OCI-LY1 (cell line): ENCODE data around the gene KCNH1.

ENCODE experiments used
- H2AFZ ChIP-seq: fragments of 200-600 bp; sonication (generic), shearing (Covaris generic); 2 replicates; pipeline ENCODE4 v1.6.0; 2014; ENCODE audit warnings: antibody characterized with exemption, mild to moderate bottlenecking, low read length
- H3F3A ChIP-seq: fragments of 200-600 bp; sonication (generic), shearing (Covaris generic); 2 replicates; pipeline ENCODE4 v1.6.0; 2014; ENCODE audit warnings: mild to moderate bottlenecking, antibody characterized with exemption, low read length, moderate library complexity; ENCODE audit not compliant: insufficient read depth
- H3K27ac ChIP-seq: fragments of 200-600 bp; sonication (generic); 2 replicates; pipeline ENCODE4 v1.5.1; 2014; ENCODE audit warnings: low read length, mixed run types, mild to moderate bottlenecking, low read depth; ENCODE audit not compliant: poor library complexity, severe bottlenecking
- H3K27me3 ChIP-seq: fragments of 200-600 bp; sonication (generic); 2 replicates; pipeline ENCODE4 v1.6.0; 2014; ENCODE audit warnings: antibody characterized with exemption, mild to moderate bottlenecking, low read length, moderate library complexity; ENCODE audit not compliant: insufficient read depth
- H3K36me3 ChIP-seq: fragments of 200-600 bp; sonication (generic); 2 replicates; pipeline ENCODE4 v1.6.1; 2014; ENCODE audit warnings: mild to moderate bottlenecking, antibody characterized with exemption, low read length, moderate library complexity, mixed read lengths; ENCODE audit not compliant: insufficient read depth
- H3K4me1 ChIP-seq: fragments of 200-600 bp; sonication (generic); 2 replicates; pipeline ENCODE4 v1.5.1; 2014; ENCODE audit warnings: mild to moderate bottlenecking, low read length, moderate library complexity; ENCODE audit not compliant: insufficient read depth, severe bottlenecking
- H3K4me2 ChIP-seq: fragments of 200-600 bp; sonication (generic), shearing (Covaris generic); 2 replicates; pipeline ENCODE4 v1.6.1; 2014; ENCODE audit warnings: low read length
- H3K4me3 ChIP-seq: fragments of 200-600 bp; sonication (generic); 2 replicates; pipeline ENCODE4 v1.5.1; 2014; ENCODE audit warnings: low read length, low read depth, mild to moderate bottlenecking, mixed read lengths; ENCODE audit not compliant: poor library complexity, severe bottlenecking
- H3K79me2 ChIP-seq: fragments of 200-600 bp; shearing (Covaris generic); 2 replicates; pipeline ENCODE4 v1.6.1; 2016; ENCODE audit warnings: mixed run types, low read length, mixed read lengths; ENCODE audit not compliant: insufficient read depth
- H3K9ac ChIP-seq: fragments of 200-600 bp; sonication (generic), shearing (Covaris generic); 2 replicates; pipeline ENCODE4 v1.6.1; 2014; ENCODE audit warnings: mild to moderate bottlenecking, low read length, mixed read lengths
- H3K9me2 ChIP-seq: fragments of 200-600 bp; sonication (generic), shearing (Covaris generic); 2 replicates; pipeline ENCODE4 v1.6.1; 2014; ENCODE audit warnings: low read depth, mild to moderate bottlenecking, low read length, mixed read lengths
- H3K9me3 ChIP-seq: fragments of 200-600 bp; shearing (Covaris generic); 2 replicates; pipeline ENCODE4 v1.6.1; 2014; ENCODE audit warnings: low read length, mixed read lengths
- H4K20me1 ChIP-seq: fragments of 200-600 bp; sonication (generic), shearing (Covaris generic); 2 replicates; pipeline ENCODE4 v1.6.0; 2016; ENCODE audit warnings: mild to moderate bottlenecking, low read length; ENCODE audit not compliant: insufficient read depth
- EZH2 ChIP-seq: fragments of 200-600 bp; sonication (generic), shearing (Covaris generic); IDR thresholded peaks from 2 replicates; pipeline ENCODE4 v1.8.0; 2017; ENCODE audit warnings: borderline replicate concordance, mixed run types, mild to moderate bottlenecking, antibody characterized with exemption, low read length, moderate library complexity, mixed read lengths
- TF ChIP-seq, protein P1 (sequence below): fragments of 200-600 bp; sonication (generic), shearing (Covaris generic); IDR thresholded peaks from 2 replicates; pipeline ENCODE4 v1.5.1; 2017; ENCODE audit warnings: mild to moderate bottlenecking, antibody characterized with exemption, low read length, moderate library complexity, mixed read lengths

KCNH1 gene

GRCh38 chr1:210754878-210755665 lies 378.9 kb downstream of the KCNH1 start:
- H4K20me1 ChIP-seq = no peaks in the 10 kb centered on the region
- H3K9me3 ChIP-seq = no peaks in the 10 kb centered on the region
- no peaks in the 10 kb centered on the region for H3K27me3 ChIP-seq
- no peaks in the 10 kb centered on the region for H3K9me2 ChIP-seq
- no peak overlapping the region for H3K27ac ChIP-seq
- H3K4me3 ChIP-seq = no peak overlapping the region
- H3K4me1 ChIP-seq = no peaks in the 10 kb centered on the region
- H3K79me2 ChIP-seq = no peaks in the 10 kb centered on the region
- TF ChIP-seq EZH2 = no peak
- TF ChIP-seq, protein P1, sequence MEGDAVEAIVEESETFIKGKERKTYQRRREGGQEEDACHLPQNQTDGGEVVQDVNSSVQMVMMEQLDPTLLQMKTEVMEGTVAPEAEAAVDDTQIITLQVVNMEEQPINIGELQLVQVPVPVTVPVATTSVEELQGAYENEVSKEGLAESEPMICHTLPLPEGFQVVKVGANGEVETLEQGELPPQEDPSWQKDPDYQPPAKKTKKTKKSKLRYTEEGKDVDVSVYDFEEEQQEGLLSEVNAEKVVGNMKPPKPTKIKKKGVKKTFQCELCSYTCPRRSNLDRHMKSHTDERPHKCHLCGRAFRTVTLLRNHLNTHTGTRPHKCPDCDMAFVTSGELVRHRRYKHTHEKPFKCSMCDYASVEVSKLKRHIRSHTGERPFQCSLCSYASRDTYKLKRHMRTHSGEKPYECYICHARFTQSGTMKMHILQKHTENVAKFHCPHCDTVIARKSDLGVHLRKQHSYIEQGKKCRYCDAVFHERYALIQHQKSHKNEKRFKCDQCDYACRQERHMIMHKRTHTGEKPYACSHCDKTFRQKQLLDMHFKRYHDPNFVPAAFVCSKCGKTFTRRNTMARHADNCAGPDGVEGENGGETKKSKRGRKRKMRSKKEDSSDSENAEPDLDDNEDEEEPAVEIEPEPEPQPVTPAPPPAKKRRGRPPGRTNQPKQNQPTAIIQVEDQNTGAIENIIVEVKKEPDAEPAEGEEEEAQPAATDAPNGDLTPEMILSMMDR = no peak
- no peak overlapping the region for H2AFZ ChIP-seq
- H3F3A ChIP-seq = no peaks in the 10 kb centered on the region
- no peak overlapping the region for H3K4me2 ChIP-seq
- no peaks in the 10 kb centered on the region for H3K36me3 ChIP-seq
- H3K9ac ChIP-seq = no peak overlapping the region

DNA sequence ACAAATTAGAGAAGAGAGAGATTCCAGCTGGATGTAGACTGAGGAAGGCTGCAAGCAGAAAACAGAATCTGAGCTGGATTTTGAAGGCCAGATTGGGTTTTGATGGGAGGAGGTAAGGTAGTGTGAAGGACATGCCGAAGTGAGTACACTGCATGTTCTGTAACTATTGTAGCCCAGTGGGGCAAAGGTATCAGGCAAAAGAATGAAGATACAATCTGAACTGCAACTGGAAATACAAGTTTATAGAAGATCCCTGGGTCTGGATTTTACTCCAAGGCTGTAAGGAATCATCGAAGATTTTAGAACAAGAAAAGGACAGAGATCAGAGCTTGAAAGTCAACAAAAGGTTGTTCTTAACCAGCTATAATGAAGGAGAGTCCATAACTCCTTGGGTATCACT lies 382.0 kb downstream of the KCNH1 start:
- Histone ChIP-seq H3F3A (no peaks in the 10 kb centered on the region), H3K4me3 (no peak overlapping the region), H4K20me1 (no peaks in the 10 kb centered on the region), H3K4me1 (no peaks in the 10 kb centered on the region), H3K79me2 (no peaks in the 10 kb centered on the region), H3K36me3 (no peaks in the 10 kb centered on the region), H3K27me3 (no peaks in the 10 kb centered on the region), H3K4me2 (no peak overlapping the region), H3K27ac (no peak overlapping the region), H3K9me2 (no peaks in the 10 kb centered on the region), H3K9me3 (no peaks in the 10 kb centered on the region), H2AFZ (no peak overlapping the region), H3K9ac (no peak overlapping the region)
- TF ChIP-seq EZH2 = no peak
- TF ChIP-seq, protein P1 = no peak

DNA sequence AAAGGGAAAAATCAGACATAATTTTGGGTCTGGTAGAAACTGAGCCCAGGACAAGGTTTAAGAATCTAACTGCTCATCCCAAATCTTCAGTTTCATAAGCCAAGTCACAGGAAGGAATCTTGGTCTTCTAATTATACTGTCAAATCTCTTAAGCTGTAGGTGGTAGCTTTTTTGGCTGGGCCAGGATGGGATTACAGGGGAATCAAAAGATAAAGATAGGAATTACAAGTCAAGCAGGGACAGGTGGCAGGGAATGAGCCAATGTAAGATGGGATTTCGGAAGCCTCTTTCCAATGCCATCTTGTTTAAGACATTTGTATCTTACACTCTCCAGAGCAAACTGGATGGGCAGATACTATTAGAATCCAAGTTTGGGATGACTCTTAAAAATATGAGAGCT lies 383.5 kb downstream of the KCNH1 start:
- Histone ChIP-seq H3F3A (no peaks in the 10 kb centered on the region), H3K4me1 (no peaks in the 10 kb centered on the region), H3K9ac (no peak overlapping the region), H3K79me2 (no peaks in the 10 kb centered on the region), H3K4me2 (no peak overlapping the region), H3K27me3 (no peaks in the 10 kb centered on the region), H4K20me1 (no peaks in the 10 kb centered on the region), H3K36me3 (no peaks in the 10 kb centered on the region), H3K9me3 (no peaks in the 10 kb centered on the region), H3K27ac (no peak overlapping the region), H3K4me3 (no peak overlapping the region), H2AFZ (no peak overlapping the region), H3K9me2 (no peaks in the 10 kb centered on the region)
- no peak for TF ChIP-seq EZH2
- TF ChIP-seq, protein P1 = no peak
